ENCODE data around the gene NLRP6.

The NLRP6 gene

DNA sequence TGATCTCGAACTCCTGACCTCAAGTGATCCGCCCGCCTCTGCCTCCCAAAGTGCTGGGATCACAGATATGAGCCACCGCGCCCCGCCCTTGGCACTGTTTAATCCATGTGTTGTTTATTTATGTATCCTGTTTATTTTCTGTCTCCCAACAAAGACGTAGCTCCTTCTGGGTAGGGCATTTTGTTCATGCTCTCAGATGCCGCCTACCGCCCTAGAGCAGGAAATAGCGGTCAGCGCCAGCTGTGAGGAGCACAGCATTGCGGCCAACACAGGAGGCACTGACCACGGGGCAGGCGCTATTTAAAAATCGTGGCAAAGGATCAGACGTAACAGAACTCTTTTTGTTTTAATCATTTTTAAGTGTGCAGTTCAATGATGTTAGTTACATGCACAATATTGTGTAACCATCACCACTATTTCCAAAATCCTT lies 9.5 kb upstream of the NLRP6 start:
- peak; percentile 52 for DNase-seq (ENCODE audit: low spot score)
- TF ChIP-seq, protein P1, sequence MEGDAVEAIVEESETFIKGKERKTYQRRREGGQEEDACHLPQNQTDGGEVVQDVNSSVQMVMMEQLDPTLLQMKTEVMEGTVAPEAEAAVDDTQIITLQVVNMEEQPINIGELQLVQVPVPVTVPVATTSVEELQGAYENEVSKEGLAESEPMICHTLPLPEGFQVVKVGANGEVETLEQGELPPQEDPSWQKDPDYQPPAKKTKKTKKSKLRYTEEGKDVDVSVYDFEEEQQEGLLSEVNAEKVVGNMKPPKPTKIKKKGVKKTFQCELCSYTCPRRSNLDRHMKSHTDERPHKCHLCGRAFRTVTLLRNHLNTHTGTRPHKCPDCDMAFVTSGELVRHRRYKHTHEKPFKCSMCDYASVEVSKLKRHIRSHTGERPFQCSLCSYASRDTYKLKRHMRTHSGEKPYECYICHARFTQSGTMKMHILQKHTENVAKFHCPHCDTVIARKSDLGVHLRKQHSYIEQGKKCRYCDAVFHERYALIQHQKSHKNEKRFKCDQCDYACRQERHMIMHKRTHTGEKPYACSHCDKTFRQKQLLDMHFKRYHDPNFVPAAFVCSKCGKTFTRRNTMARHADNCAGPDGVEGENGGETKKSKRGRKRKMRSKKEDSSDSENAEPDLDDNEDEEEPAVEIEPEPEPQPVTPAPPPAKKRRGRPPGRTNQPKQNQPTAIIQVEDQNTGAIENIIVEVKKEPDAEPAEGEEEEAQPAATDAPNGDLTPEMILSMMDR (IDR thresholded peaks at IDR 0.05; ENCODE audit: extremely low read depth, missing control alignments), result peak; percentile 21

DNA sequence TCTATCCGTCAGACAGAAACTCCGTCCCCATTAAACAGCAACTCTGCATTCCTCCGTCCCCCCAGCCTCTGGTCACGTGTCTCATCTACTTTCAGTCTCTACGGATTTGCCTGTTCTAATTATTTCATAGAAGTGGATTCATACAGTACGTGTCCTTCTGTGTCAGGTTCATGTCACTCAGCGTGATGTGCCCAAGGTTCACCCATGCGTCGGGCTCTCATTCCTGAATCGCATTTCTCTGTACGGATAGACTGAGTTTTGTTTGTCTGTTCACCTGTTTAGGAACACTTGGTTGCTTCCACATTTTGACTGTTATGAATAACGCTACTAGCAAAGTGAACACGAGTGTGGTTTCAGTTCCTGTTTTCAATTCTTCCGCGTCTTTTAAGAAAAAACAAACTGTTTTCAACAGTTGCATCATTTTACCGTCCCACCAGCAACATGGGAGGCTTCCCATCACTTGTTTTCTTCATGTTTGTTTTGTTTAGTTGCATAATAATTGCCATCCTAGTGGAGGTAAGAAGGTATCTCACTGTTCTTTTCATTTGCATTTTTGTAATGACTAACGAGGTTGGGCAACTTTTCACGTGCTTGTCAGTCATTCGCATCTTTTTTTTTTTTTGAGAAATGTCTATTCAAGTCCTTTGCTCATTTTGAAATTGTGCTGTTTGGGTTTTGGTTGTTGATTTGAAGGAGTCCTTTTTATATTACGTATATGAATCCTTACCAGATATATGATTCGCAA lies 8.9 kb upstream of the NLRP6 start:
- TF ChIP-seq, protein P1 (IDR thresholded peaks at IDR 0.05; ENCODE audit: extremely low read depth, missing control alignments), result no peak
- peak; percentile 78 for DNase-seq (ENCODE audit: low spot score)

DNA sequence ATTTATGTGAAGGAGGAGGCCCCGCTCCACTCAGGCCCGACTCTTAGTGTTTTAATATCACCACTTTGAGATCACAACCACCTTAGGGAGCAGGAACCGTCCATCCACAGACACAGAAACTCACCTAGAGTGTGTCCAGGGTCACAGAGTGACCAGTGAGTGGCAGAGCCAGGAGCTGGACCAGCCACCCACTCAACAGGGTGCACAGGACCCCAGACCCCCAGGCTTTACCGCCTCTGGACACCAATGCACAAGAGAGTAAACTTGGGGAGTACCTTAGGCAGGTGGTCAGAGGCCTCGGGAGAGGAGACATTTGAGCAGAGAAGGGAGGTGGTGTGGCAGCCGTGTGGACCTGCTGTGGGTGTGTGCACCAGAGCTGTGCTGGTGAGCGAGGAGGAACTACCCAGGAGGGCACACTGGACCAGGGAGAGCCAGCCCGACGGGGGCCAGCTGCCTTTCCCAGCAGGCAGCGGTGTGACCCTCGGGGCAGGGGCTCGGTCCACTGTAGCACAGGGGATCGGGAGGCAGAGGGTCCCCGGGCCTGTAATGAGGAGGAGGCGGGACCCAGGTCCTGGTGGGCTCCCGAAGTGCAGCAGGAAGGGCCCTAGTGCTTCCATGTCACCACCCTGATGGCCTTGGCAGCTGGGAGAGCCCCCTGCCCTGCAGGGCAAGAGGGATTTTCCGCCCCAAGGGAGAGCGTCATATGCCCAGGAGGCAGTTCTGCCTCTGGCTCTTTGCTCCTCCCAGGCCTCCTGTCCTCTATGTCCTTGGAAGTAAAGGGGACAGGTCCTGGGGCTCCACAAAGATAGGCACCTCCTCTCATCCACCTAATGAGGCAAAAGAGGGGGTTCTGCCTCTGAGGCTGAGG lies 7.5 kb upstream of the NLRP6 start:
- TF ChIP-seq, protein P1 (IDR thresholded peaks at IDR 0.05; ENCODE audit: extremely low read depth, missing control alignments), result no peak
- no peak for DNase-seq (ENCODE audit: low spot score)

DNA sequence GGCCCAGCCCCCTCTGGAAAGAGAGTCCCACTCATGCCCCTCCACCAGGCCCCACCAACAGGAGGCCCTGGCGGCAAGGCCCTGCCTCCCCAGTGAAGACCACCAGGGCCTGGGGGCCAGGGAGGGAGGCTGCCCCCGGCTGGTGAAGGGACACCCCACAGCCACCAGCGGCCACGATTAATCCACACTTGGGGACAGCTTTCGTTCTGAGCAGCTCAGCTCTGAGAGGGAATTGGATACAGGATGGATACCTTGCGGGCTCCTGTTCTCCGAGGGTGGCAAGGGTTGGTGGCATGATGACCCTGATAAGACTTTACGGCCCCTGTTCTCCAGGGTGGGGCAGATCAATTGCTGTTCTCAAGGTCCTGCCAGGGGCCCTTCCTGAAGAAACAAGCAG lies 6.9 kb upstream of the NLRP6 start:
- DNase-seq (ENCODE audit: low spot score), result no peak
- TF ChIP-seq, protein P1 (IDR thresholded peaks at IDR 0.05; ENCODE audit: extremely low read depth, missing control alignments), result no peak

DNA sequence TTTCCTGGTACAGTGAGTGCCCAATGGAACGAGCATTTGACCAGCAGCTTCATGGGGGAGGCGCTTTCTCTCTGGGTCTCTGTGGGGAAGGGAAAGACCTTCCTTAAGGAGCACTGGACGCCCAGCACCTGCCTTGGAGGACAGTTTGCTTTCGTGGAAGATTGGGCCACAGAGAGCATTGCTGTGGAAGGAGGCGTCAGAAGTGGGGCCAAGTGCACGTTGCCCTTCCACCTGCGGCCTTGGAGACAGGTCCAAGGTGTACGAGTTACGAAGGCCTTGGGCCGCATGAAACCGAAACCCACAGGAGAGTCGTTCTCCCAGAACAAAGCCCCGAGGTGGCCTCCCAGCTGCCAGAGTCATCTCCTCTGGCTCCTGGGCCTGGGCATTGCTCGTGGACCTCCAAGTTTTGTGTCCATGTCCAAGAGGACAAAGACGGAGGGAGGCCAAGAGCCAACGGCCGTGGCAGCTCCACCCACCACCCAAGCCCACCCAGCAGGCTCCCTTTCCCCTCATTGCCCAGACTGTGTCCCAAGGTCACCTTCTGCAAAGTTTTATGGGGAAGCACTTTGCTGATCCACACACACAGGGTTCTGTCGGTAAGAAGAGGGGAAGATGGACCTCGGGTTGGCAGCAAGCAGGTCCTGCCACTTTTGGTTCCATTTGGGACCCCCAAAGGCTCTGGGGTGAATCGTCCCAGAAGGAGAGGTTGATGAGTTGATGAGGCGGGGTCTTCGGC lies 5.8 kb upstream of the NLRP6 start:
- TF ChIP-seq, protein P1 (IDR thresholded peaks at IDR 0.05; ENCODE audit: extremely low read depth, missing control alignments), result no peak

DNA sequence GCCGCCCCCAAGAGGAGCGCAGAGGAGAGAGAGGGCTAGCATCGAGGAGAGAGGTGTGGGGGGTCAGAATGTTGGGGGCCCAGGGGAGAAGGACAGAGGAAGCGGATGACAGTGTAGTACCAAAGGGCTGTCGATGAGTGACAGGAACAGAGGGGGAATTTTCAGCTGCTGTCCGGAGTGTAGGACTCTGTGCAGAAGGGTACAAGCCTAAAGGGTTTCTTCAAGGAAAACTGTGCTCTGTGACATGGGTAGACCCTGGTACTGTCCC lies 5.3 kb upstream of the NLRP6 start:
- DNase-seq (ENCODE audit: low spot score), result no peak
- TF ChIP-seq, protein P1 (IDR thresholded peaks at IDR 0.05; ENCODE audit: extremely low read depth, missing control alignments), result no peak

More for the DNA sequence above, 5.8 kb upstream of the NLRP6 start:
- DNase-seq (ENCODE audit: low spot score), result no peak

DNA sequence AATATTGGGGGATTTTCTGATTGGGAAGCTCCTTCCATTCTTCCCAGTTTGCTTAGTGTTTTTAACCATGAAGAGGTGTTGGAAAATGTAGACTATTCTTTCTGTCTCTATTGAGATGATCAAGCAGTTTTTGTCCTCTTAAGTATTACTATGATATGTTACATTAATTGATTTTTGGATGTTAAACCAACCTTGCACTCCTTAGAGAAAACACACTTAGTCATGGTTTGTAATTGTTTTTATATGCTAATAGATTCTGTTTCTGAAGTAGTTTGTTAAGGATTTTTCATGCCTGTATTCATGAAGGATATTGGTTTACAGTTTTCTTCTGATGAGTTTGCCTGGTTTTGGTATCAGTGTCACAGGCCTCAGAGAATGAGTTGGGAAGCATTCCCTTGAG lies 2.0 kb upstream of the NLRP6 start:
- DNase-seq (ENCODE audit: low spot score), result no peak
- TF ChIP-seq, protein P1 (IDR thresholded peaks at IDR 0.05; ENCODE audit: extremely low read depth, missing control alignments), result no peak
